HG03521 (cell line): ENCODE measurements around the gene DTNBP1.
"Not testable (repeated sequence)": the region's sequence is repeated elsewhere in the genome, so short reads cannot be mapped to it uniquely, and the experiment has no call there.

Experiments used
- ATAC-seq: cut with Tn5 transposase; IDR thresholded peaks from one replicate; pipeline ENCODE4 v1.9.1; 2021; ENCODE audit warnings: mild to moderate bottlenecking, moderate library complexity; ENCODE audit not compliant: unreplicated experiment

Gene DTNBP1

GRCh38 chr6:15562977-15563376 is 99.9 kb downstream of the DTNBP1 start:
- no peak for ATAC-seq

- no peak for ATAC-seq
Observed at GRCh38 chr6:15561447-15562199, 101.2 kb downstream of the DTNBP1 start.

- no peak for ATAC-seq
Observed at GRCh38 chr6:15560713-15561112, 102.1 kb downstream of the DTNBP1 start.

- ATAC-seq, result no peak
Observed at GRCh38 chr6:15557174-15557573, 105.7 kb downstream of the DTNBP1 start.

GRCh38 chr6:15556711-15557110 is 106.1 kb downstream of the DTNBP1 start:
- ATAC-seq, result no peak

- ATAC-seq, result no peak
Observed at GRCh38 chr6:15555101-15556038, 107.5 kb downstream of the DTNBP1 start.

- ATAC-seq, result no peak
Observed at GRCh38 chr6:15554728-15555100, 108.1 kb downstream of the DTNBP1 start.

- no peak for ATAC-seq
Observed at GRCh38 chr6:15553736-15554294, 109.0 kb downstream of the DTNBP1 start.

- no peak for ATAC-seq
Observed at GRCh38 chr6:15553031-15553430, 109.8 kb downstream of the DTNBP1 start.

- no peak for ATAC-seq
Observed at GRCh38 chr6:15551798-15552197, 111.0 kb downstream of the DTNBP1 start.

GRCh38 chr6:15551262-15551661 is 111.6 kb downstream of the DTNBP1 start:
- ATAC-seq, result no peak

- no peak for ATAC-seq
Observed at GRCh38 chr6:15550546-15551123, 112.2 kb downstream of the DTNBP1 start.

GRCh38 chr6:15549371-15549770 is 113.5 kb downstream of the DTNBP1 start:
- no peak for ATAC-seq

GRCh38 chr6:15547400-15547799 is 115.4 kb downstream of the DTNBP1 start:
- ATAC-seq, result no peak

- no peak for ATAC-seq
Observed at GRCh38 chr6:15546591-15546990, 116.2 kb downstream of the DTNBP1 start.

GRCh38 chr6:15544321-15544900 is 118.4 kb downstream of the DTNBP1 start:
- no peak for ATAC-seq

GRCh38 chr6:15543332-15543917 is 119.4 kb downstream of the DTNBP1 start:
- ATAC-seq, result not testable (repeated sequence)

- no peak for ATAC-seq
Observed at GRCh38 chr6:15539722-15540270, 123.0 kb downstream of the DTNBP1 start.

GRCh38 chr6:15538766-15539495 is 123.9 kb downstream of the DTNBP1 start:
- ATAC-seq, result no peak

GRCh38 chr6:15538106-15538505 is 124.7 kb downstream of the DTNBP1 start:
- ATAC-seq, result no peak
